ENCODE measurements around the gene COMTD1.
"Not testable (repeated sequence)": the region's sequence is repeated elsewhere in the genome, so short reads cannot be mapped to it uniquely, and the experiment has no call there.

COMTD1 gene

GRCh38 chr10:75201793-75202307, 33.9 kb downstream of the COMTD1 start:
- Histone ChIP-seq H3K9ac (ENCODE audit: low read length) (no peak overlapping the region), H3K27ac (ENCODE audit: low read depth, low read length) (no peak overlapping the region), H3K18ac (ENCODE audit: low read length) (no peak overlapping the region), H3K4me2 (ENCODE audit: low read length) (no peak overlapping the region), H3K9me3 (ENCODE audit: insufficient read depth, low read depth, low read length) (no peaks in the 10 kb centered on the region), H3K79me1 (ENCODE audit: low read length) (no peaks in the 10 kb centered on the region), H2BK5ac (ENCODE audit: low read depth, low read length, poor library complexity) (no peak overlapping the region), H3K27me3 (ENCODE audit: insufficient read depth, low read length) (no peaks in the 10 kb centered on the region), H2AK5ac (ENCODE audit: low read length) (no peak overlapping the region), H3K14ac (ENCODE audit: low read length) (no peak overlapping the region), H3K23ac (ENCODE audit: low read length) (no peak overlapping the region), H2BK12ac (ENCODE audit: low read length) (no peak overlapping the region), H4K12ac (ENCODE audit: low read depth, low read length) (no peak overlapping the region), H4K91ac (ENCODE audit: low read depth, low read length) (no peak overlapping the region), H4K8ac (ENCODE audit: low read depth, low read length) (no peak overlapping the region), H3K4ac (ENCODE audit: low read depth, low read length) (no peak overlapping the region), H2AFZ (ENCODE audit: insufficient read depth, low read length, poor library complexity) (no peak overlapping the region), H3K36me3 (ENCODE audit: control insufficient read depth in 1 of 2, insufficient read depth in 2 of 2, low read length in 2 of 2) (no peaks in the 10 kb centered on the region), H3K4me3 (ENCODE audit: low read depth, low read length) (no peak overlapping the region), H2BK120ac (ENCODE audit: insufficient read depth, low read length, poor library complexity) (no peak overlapping the region), H3K4me1 (ENCODE audit: control insufficient read depth in 1 of 2, insufficient read depth in 2 of 2, low read length in 2 of 2) (no peaks in the 10 kb centered on the region), H3K79me2 (ENCODE audit: control insufficient read depth, insufficient read depth, low read length, poor library complexity) (no peaks in the 10 kb centered on the region)
- WGBS (ENCODE audit: extremely low coverage, insufficient coverage, insufficient read length), result no CpG with 5 or more reads among the region's 9 CpGs
- no peak for DNase-seq

- not testable (repeated sequence) for H3K4ac ChIP-seq (ENCODE audit: low read depth, low read length)
These were observed 35.8 kb downstream of the COMTD1 start for GRCh38 chr10:75199949-75200348.

GRCh38 chr10:75197906-75198305, 37.9 kb downstream of the COMTD1 start:
- Histone ChIP-seq H4K91ac (ENCODE audit: low read depth, low read length) (no peak overlapping the region), H4K12ac (ENCODE audit: low read depth, low read length) (no peak overlapping the region), H3K18ac (ENCODE audit: low read length) (no peak overlapping the region), H2BK120ac (ENCODE audit: insufficient read depth, low read length, poor library complexity) (no peak overlapping the region), H3K79me1 (ENCODE audit: low read length) (no peaks in the 10 kb centered on the region), H2AFZ (ENCODE audit: insufficient read depth, low read length, poor library complexity) (no peak overlapping the region), H3K27me3 (ENCODE audit: insufficient read depth, low read length) (no peaks in the 10 kb centered on the region), H3K23ac (ENCODE audit: low read length) (no peak overlapping the region), H3K14ac (ENCODE audit: low read length) (no peak overlapping the region), H3K36me3 (ENCODE audit: control insufficient read depth in 1 of 2, insufficient read depth in 2 of 2, low read length in 2 of 2) (no peaks in the 10 kb centered on the region), H2AK5ac (ENCODE audit: low read length) (no peak overlapping the region), H3K4me1 (ENCODE audit: control insufficient read depth in 1 of 2, insufficient read depth in 2 of 2, low read length in 2 of 2) (no peaks in the 10 kb centered on the region), H4K8ac (ENCODE audit: low read depth, low read length) (no peak overlapping the region), H2BK12ac (ENCODE audit: low read length) (no peak overlapping the region), H3K4me2 (ENCODE audit: low read length) (no peak overlapping the region), H3K27ac (ENCODE audit: low read depth, low read length) (no peak overlapping the region), H3K79me2 (ENCODE audit: control insufficient read depth, insufficient read depth, low read length, poor library complexity) (no peaks in the 10 kb centered on the region), H3K9ac (ENCODE audit: low read length) (no peak overlapping the region), H3K9me3 (ENCODE audit: insufficient read depth, low read depth, low read length) (no peaks in the 10 kb centered on the region), H3K4ac (ENCODE audit: low read depth, low read length) (no peak overlapping the region), H3K4me3 (ENCODE audit: low read depth, low read length) (no peak overlapping the region), H2BK5ac (ENCODE audit: low read depth, low read length, poor library complexity) (no peak overlapping the region)
- DNase-seq, result no peak
- no CpG with 5 or more reads among the region's 2 CpGs for WGBS (ENCODE audit: extremely low coverage, insufficient coverage, insufficient read length)

More at GRCh38 chr10:75199949-75200348, 35.8 kb downstream of the COMTD1 start:
- H3K79me2 ChIP-seq (ENCODE audit: control insufficient read depth, insufficient read depth, low read length, poor library complexity); H3K36me3 ChIP-seq (ENCODE audit: control insufficient read depth in 1 of 2, insufficient read depth in 2 of 2, low read length in 2 of 2); H2AFZ ChIP-seq (ENCODE audit: insufficient read depth, low read length, poor library complexity); H2BK120ac ChIP-seq (ENCODE audit: insufficient read depth, low read length, poor library complexity); H4K8ac ChIP-seq (ENCODE audit: low read depth, low read length); H3K4me3 ChIP-seq (ENCODE audit: low read depth, low read length); H3K14ac ChIP-seq (ENCODE audit: low read length); H3K27ac ChIP-seq (ENCODE audit: low read depth, low read length); H3K23ac ChIP-seq (ENCODE audit: low read length); H3K27me3 ChIP-seq (ENCODE audit: insufficient read depth, low read length); DNase-seq; H3K79me1 ChIP-seq (ENCODE audit: low read length); H3K18ac ChIP-seq (ENCODE audit: low read length); H2BK5ac ChIP-seq (ENCODE audit: low read depth, low read length, poor library complexity); H4K91ac ChIP-seq (ENCODE audit: low read depth, low read length); H3K4me1 ChIP-seq (ENCODE audit: control insufficient read depth in 1 of 2, insufficient read depth in 2 of 2, low read length in 2 of 2); H3K9me3 ChIP-seq (ENCODE audit: insufficient read depth, low read depth, low read length); H3K4me2 ChIP-seq (ENCODE audit: low read length); H4K12ac ChIP-seq (ENCODE audit: low read depth, low read length); H2AK5ac ChIP-seq (ENCODE audit: low read length); H3K9ac ChIP-seq (ENCODE audit: low read length); H2BK12ac ChIP-seq (ENCODE audit: low read length): not testable (repeated sequence)
- no CpG with 5 or more reads among the region's 6 CpGs for WGBS (ENCODE audit: extremely low coverage, insufficient coverage, insufficient read length)

GRCh38 chr10:75197066-75197465, 38.7 kb downstream of the COMTD1 start:
- no peaks in the 10 kb centered on the region for H3K79me1 ChIP-seq (ENCODE audit: low read length)

More at GRCh38 chr10:75197066-75197465, 38.7 kb downstream of the COMTD1 start:
- Histone ChIP-seq H2BK12ac (ENCODE audit: low read length) (no peak overlapping the region), H3K4me1 (ENCODE audit: control insufficient read depth in 1 of 2, insufficient read depth in 2 of 2, low read length in 2 of 2) (no peaks in the 10 kb centered on the region), H4K8ac (ENCODE audit: low read depth, low read length) (no peak overlapping the region), H2BK120ac (ENCODE audit: insufficient read depth, low read length, poor library complexity) (no peak overlapping the region), H2AFZ (ENCODE audit: insufficient read depth, low read length, poor library complexity) (no peak overlapping the region), H3K18ac (ENCODE audit: low read length) (no peak overlapping the region), H2BK5ac (ENCODE audit: low read depth, low read length, poor library complexity) (no peak overlapping the region), H3K14ac (ENCODE audit: low read length) (no peak overlapping the region), H3K36me3 (ENCODE audit: control insufficient read depth in 1 of 2, insufficient read depth in 2 of 2, low read length in 2 of 2) (no peaks in the 10 kb centered on the region), H2AK5ac (ENCODE audit: low read length) (no peak overlapping the region), H3K27me3 (ENCODE audit: insufficient read depth, low read length) (no peaks in the 10 kb centered on the region), H3K4me3 (ENCODE audit: low read depth, low read length) (no peak overlapping the region), H3K23ac (ENCODE audit: low read length) (no peak overlapping the region), H3K9ac (ENCODE audit: low read length) (no peak overlapping the region), H3K27ac (ENCODE audit: low read depth, low read length) (no peak overlapping the region), H4K12ac (ENCODE audit: low read depth, low read length) (no peak overlapping the region), H3K4ac (ENCODE audit: low read depth, low read length) (no peak overlapping the region), H3K4me2 (ENCODE audit: low read length) (no peak overlapping the region), H3K9me3 (ENCODE audit: insufficient read depth, low read depth, low read length) (no peaks in the 10 kb centered on the region), H3K79me2 (ENCODE audit: control insufficient read depth, insufficient read depth, low read length, poor library complexity) (no peaks in the 10 kb centered on the region), H4K91ac (ENCODE audit: low read depth, low read length) (no peak overlapping the region)
- DNase-seq, result no peak
- no CpG with 5 or more reads among the region's 3 CpGs for WGBS (ENCODE audit: extremely low coverage, insufficient coverage, insufficient read length)
